HG02678 (cell line): ENCODE data around the gene EPX.
"Not testable (repeated sequence)": the region's sequence is repeated elsewhere in the genome, so short reads cannot be mapped to it uniquely, and the experiment has no call there.

Experiments
- ATAC-seq: cut with Tn5 transposase; IDR thresholded peaks from one replicate; pipeline ENCODE4 v1.9.1; 2021; ENCODE audit warnings: mild to moderate bottlenecking, moderate library complexity; ENCODE audit not compliant: unreplicated experiment

Gene EPX, protein sequence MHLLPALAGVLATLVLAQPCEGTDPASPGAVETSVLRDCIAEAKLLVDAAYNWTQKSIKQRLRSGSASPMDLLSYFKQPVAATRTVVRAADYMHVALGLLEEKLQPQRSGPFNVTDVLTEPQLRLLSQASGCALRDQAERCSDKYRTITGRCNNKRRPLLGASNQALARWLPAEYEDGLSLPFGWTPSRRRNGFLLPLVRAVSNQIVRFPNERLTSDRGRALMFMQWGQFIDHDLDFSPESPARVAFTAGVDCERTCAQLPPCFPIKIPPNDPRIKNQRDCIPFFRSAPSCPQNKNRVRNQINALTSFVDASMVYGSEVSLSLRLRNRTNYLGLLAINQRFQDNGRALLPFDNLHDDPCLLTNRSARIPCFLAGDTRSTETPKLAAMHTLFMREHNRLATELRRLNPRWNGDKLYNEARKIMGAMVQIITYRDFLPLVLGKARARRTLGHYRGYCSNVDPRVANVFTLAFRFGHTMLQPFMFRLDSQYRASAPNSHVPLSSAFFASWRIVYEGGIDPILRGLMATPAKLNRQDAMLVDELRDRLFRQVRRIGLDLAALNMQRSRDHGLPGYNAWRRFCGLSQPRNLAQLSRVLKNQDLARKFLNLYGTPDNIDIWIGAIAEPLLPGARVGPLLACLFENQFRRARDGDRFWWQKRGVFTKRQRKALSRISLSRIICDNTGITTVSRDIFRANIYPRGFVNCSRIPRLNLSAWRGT

DNA sequence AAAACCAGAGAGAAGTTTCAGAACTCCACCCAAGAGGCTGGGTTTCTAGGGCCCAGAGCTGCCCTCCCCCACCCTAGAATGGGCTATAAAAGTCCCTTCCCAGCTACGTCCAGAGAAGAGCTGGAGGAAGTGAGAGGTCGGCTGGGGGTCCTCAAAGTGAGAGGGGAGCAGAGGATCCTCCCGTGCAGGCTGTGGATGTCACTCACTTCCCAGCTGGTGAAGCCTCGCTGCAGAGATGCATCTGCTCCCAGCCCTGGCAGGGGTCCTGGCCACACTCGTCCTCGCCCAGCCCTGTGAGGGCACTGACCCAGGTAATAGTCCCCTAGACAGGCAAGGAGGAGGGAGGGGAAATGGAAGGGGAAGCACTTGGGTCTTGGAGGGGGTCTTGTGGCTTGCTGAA lies at the start of gene EPX:
Gene EPX (plus strand): TSS at position 115 of the 400 bp plus-strand sequence. CDS start 121 bp downstream, at position 236.
- ATAC-seq, result no peak

DNA sequence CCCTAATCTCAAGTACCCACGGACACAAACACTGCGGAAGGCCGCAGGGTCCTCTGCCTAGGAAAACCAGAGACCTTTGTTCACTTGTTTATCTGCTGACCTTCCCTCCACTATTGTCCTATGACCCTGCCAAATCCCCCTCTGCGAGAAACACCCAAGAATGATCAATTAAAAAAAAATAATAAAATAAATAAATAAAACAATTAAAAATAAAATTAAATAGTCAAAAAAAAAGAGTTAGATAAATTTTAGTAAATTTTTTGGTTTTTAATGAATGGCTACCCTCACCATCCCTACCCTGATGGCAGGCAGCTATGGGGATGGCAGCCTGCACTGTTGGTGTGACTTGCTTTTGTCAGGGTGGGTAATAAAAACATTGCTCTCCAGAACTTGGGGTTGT lies 49.2 kb upstream of the EPX start:
- not testable (repeated sequence) for ATAC-seq

DNA sequence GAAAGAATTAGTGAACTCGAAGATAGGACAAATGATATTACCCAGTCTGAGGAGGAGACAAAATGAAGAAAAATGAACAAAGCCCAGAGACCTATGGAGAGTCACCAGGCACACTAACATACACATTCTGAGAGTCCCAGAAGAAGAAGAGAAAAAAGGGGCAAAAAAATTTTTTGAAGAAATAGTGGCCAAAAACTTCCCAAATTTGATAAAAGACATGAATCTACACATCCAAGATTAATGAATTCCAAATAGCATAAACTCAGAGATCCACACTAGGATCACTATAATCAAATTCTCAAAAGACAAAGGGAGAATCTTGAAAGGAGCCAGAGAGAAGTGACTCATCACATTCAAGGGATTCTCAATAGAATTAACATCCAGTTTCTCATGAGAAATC lies 47.7 kb upstream of the EPX start:
- no peak for ATAC-seq

DNA sequence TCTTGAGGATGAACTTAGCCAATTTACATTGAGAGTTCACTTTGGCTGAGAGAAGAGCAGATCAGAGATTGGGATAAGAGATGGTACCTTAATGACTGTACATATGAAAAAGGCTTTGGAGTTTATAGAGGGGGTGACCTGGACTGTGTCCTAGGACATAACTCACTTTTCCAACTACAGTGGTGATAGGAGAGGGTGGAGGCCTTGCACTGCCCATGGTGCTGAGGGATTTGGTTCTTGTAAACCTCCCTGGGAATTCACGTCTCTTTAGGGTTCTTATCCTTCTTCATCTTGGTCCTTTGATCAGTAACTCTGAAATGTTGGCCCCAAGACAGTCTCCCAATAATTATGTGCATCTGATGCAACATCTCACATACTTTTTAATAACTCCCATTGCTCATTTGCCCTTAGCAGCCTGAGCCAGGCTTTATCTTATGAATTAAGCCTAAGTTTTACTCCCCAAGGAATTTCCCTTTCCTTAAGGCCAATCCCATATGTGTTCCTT lies 44.5 kb upstream of the EPX start, which contains the start of gene OR4D1:
Gene OR4D1 (plus strand): TSS at position 455 of the 505 bp plus-strand sequence. CDS start 6,770 bp downstream, outside the sequence.
- ATAC-seq, result no peak

DNA sequence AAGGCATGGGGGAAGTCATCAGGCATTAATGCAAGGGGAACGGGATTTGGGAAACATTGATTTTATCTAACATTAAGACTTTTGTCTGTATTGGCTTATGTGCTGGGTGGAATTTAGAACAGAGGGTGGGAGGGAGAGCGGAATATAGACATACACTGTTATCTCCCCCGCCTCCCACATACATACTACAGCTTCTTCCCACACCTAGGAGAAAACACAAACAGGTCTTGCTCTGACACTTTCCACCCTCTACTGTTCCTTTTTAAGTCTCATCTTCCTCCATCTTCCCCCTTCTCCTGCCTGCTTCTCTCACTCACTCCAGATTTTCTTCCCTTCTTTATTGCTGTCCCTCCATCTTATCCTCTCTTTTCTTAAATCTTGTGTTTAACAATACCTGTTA lies 43.9 kb upstream of the EPX start:
- no peak for ATAC-seq

DNA sequence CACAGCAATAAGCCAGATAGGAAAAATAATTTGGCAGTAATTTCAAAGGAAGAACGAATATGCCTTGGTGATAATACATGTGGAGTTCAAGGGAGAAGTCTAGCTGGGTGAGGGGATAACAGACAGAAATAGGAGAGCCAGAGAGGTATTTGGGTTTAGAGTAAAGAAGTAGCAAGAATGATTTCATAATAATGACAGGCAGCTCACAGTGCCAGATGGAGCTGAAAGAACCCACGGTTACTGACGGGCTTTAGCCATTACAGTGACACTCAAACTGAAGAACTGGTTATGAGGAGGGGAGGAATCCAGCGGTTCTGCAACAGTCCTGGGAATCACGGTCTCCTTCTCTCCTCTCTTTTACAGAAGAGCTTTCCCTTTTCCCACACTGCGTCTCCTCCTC lies 42.1 kb upstream of the EPX start:
- ATAC-seq, result no peak

DNA sequence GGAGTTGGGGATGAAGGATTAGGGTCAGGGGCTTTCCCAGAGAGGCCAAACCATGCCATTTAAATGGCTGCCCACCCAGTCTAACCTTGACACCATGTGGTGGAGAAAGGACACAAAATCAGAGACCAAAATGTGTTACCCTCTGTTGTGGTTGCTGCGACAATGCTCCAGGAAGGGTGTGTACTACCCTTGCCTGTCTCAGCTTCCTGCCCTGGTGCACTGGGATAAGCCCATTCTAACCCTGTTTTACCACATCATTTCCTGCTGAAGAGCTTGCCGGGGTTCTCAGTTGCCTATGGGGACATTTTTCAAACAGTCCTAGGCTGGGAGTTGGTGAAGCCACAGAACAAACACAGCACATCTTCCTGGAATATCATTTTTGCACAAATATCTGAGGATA lies 39.5 kb upstream of the EPX start:
- no peak for ATAC-seq

DNA sequence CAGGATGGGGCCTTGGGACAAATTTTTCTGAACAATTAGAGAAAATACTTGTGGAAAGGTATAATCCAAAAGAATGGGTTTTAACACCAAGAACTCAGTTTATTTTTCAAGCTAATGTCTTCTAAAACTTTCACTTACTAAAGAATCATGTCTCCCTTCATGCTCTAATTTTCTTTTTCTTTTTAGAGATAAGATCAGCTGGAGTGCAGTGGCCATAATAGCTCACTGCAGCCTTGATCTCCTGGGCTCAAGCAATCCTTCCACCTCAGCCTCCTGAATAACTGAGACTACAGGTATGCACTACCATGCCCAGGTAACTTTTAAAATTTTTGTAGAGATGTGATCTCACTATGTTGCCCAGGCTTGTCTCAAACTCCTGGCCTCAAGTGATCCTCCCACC lies 38.9 kb upstream of the EPX start:
- no peak for ATAC-seq

DNA sequence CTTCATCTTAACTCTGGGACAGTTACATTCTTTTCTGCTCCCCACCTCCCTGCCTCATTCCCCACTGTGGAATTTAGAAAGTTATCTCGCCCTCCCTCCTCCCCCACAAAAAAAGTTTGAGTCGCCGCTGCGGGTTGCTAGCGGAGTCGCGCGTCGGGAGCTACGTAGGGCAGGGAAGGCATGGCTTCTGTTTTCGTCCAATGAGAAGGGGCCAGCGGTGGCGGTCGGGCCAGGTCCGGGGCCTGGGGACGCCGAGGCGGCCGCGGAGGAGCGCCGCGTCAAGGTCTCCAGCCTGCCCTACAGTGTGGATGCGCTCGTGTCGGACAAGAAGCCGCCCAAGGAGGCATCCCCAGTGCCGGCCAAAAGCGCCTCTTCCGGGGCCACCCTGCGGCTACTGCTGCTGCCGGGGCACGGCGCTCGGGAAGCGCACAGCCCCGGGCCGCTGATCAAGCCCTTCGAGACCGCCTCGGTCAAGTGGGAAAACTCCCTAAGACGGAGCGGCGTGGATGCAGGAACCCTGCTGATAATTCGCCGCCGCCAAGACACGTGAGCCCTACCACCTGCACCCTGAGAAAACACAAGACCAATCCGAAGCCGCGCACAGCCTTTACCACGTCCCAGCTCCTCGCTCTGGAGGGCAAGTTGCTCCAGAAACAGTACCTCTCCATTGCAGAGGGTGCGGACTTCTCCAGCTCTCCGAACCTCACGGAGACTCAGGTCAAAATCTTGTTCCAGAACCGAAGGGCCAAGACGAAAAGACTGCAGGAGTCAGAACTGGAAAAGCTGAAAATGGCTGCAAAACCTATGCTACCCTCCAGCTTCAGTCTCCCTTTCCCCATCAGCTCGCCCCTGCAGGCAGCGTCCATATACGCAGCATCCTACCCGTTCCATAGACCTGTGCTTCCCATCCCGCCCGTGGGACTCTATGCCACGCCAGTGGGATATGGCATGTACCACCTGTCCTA lies 35.4 kb upstream of the EPX start:
- no peak for ATAC-seq

DNA sequence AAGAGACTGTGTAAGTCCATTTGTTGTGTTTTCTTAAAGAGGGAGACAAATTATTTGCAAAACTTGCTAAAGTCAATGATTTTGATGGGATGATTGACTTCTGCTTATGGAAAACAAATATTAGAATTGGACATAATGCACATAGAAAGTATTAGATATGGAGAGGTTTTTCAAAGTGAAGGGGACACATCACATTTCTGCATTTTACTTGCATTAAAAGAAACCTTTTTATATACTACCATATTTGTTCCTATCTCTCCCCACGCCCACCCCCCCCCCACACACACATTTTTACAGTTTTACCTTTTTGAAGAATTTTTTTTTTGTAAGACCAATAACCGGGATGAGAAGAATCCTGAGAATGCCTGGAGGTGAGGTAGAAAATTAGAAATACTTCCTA lies 34.3 kb upstream of the EPX start:
- no peak for ATAC-seq

DNA sequence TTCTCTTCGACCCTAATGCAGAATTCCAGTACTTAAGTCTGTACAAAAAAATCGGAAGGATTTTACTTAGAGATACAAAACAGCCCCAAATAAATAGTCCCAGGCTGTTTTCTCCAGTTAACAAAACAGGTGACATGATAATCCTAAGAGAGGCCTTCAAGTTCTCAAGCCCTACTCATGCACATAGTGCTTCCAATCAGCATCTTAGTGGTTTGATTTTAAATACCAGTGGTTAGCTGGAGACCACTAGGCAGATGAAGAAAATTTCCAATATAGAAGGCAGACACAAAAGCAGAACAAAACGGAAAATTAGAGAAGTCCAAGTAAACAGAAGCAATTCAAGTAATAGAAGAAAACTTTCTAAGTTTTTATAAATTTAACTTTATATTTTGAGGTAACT lies 31.0 kb upstream of the EPX start:
- no peak for ATAC-seq

DNA sequence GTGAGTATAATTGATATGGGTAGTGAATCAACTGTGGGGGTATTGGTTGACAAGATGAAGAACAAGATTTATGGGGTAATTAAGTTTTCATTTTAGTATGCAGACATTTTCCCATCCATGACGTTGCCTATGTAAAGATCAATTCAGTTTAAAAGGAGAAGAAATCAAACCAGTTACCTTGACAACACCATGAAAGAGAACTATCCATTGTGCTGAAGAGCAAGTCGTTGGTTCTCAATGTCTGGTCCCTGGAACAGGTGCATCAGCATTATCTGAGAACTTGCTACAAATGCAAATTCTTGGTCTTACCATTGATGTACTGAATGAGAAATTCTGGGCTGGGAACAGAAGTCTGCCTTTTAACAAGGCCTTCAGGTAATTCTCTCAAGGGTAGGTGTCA lies 26.5 kb upstream of the EPX start:
- ATAC-seq, result no peak

DNA sequence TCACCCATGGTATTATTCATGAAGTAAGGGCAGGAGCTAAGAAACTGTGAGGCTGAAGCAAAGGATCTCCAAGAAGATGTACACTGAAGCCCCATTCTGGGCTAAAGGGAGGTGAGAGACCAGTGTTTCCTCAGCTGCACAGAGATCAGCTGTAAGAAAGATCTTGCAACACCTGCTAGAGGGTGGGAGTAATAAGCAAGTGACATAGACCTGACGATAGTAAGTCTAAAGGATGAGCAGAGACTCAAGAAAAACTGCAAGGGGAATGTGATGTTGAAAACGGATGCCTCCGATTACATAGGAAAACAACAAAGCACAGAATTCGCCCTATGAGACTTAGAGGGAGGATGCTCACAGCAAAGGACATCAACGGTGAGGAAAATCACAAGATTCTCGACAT lies 25.8 kb upstream of the EPX start, which contains the start of gene OR4D2:
Gene OR4D2 (plus strand): TSS at position 301 of the 400 bp plus-strand sequence. CDS start 2,674 bp downstream, outside the sequence.
- ATAC-seq, result no peak

DNA sequence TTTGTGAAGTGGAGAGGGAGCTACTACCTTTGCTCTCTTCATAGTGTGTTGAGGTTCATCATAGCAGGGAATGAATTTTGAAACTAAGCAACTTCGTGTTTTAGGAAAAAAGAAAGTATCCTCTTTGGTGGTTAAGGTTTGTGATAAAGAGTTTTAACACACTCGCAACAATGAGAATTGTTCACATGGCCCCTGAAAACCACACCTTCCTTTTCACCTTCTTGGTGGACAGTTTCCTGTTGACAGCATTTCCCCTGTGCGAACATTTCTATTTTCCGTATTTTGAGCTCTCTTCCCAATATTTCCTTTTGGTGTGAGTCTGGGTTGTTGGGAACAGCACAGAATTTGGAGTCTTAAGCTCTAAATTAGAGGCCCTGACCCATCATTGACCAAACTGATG lies 21.9 kb upstream of the EPX start:
- no peak for ATAC-seq

DNA sequence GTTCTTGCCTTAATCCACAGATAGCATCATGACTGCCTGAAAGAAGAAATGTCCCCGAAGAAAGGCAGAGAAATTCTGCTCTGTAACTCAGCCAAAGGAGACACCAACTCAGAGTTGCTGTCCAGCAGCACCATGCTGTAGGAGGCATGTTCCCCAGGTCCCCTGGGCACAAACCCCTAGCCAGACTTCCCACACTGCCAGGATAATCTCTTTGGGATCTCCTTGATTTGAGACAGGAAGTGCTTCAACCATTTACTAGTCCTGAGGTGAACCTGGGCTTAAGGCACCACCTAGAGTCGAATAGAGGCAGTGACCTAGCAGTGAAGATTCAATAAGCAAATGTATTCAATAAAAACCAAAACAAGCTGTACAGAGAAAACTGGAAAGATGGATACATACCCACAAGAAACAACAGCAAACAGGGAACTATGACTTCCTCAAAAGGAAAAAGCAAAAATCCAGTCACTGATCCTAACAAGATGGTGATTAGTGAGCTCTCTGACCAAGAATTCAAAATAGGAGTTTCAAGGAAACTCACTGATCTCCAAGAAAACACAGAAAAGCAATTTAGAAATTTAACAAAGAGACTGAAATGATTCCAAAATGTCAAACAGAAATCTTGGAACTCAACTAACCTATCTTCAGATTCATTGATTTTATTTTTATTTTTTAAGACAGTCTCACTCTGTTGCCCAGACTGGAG lies 20.0 kb upstream of the EPX start:
- ATAC-seq, result no peak

DNA sequence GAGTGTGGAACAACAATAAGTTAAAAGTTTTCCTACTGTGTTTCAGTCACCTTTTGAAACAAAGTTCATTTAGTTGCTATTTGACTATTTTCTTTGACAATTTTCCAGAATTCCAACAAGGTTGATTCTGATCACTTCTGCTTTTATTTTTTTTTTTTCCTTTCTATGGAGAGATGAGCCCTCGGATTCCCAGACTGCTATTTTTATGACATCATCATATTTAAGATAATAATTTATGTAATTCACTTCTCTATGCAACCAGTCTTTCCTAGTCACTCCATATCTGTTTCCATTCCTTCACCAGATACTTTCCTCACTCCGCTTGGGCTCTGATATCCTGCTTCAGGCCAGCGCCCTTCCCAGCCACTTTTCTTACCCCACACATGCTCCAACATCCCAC lies 17.7 kb upstream of the EPX start:
- no peak for ATAC-seq

DNA sequence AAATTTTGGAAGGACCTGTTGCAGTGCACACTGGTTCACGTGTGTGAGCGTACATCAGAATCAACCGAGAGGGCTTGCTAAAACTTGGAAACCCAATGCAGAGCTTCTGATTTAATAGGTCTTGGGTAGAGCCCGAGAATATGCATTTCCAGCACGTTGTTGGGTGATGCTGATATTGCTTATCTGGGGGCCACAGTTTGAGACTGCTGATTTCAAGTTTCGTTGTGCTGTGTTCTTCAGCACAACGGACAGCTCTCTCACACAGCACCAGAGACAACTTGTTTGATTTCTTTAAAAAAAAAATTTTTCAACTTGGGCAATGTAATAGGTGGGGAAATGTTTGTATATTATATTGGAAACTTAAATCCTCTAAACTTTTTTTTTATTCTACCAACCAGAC lies 16.3 kb upstream of the EPX start:
- no peak for ATAC-seq

DNA sequence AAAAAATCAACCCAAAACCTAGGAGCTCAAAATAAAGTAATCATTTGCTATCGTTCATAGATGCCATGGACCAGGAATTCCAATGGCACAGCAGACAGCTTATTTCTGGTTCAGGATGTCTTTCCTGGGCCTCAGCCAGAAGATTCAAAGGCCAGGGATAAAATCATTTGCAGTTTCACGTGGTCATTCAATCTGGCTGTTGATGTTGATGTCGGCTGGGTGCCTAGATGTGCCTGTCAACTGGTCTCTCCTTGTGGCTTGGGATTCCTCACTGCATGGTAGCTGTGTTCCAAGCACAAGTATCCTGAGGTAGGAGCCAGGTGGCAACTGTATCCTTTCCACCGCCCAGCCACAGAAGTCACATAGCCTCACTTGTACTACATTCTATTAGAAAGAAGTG lies 10.7 kb upstream of the EPX start:
- ATAC-seq, result no peak

DNA sequence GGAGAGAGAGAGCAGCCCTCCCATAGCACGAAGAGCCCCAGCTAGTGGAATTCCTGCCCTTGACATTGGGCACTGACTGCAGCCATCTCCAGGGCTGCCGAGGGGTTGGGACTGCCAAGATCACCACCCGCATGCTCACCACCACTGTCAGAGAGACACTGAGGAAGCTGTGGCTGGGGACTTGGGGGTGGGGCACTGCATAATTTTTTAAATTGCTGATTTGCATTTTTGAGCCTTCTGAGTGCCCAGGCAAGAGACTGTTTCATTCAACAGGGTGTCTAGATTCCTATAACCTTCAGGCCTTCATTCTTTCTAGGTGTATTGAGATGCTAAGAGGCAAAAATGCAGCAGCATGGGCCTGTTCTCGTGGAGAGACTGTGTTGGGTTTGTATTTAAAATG lies 9.0 kb upstream of the EPX start:
- ATAC-seq, result no peak

DNA sequence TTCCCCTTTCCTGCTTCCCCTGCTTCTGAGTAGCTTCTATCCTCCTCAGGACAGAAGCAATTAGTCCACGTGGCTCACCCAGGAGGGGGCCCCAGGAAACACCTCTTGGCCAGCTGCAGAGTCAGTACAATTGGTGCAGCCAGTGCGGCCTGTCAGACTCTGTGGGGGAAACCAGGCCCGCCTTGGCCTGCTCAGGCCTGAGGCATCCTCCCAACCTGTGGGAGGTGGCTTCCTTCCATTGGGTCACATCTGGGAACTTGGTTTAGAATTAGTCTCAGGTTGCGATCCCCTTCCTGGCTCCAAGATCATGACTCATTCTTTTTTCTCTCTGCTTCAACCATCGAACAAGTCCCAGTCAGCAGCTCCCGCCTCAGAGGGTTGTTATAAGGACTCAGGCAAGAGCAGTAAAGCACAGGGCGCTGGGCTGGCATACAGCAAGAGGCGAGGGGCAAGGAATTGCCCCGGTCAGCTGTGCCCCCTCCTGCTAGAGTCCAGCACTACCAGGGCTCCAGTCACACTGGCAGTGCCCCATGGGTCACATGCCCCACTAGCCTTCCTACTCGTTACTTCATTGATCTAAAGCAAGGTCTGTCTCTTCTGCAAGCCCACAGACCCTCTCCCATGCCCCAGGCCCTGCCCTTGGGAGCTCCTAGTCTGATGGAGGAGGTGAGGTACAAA lies 8.1 kb upstream of the EPX start:
- no peak for ATAC-seq
